A673 (cell line): ENCODE results near the gene TCHP. TPM values are rescaled to one million over a fixed set of nuclear protein-coding genes. Genes with fewer than 3 reads are reported as not detected.

Experiments used
- BruUV-seq: library from RNA; stranded (reverse); fragments of 400-500 nt; replicated peaks from 2 replicates; lab custom pipeline; 2021; lab: Mats Ljungman, UMichigan
- CTCF ChIA-PET: fragments of 300-600 bp; sonication (Branson Sonifier 250); formaldehyde crosslinking; loops from one replicate; lab custom pipeline; 2022; ENCODE audit warnings: antibody characterized with exemption; lab: Charles Lee
- POLR2A ChIA-PET: fragments of 300-600 bp; sonication (Branson Sonifier 250); formaldehyde crosslinking; loops from one replicate; lab custom pipeline; 2022; ENCODE audit warnings: antibody characterized with exemption; ENCODE audit not compliant: low non-redundant PET; lab: Charles Lee
- DNase-seq: peaks from one replicate; pipeline ENCODE4 v3.0.0-alpha.2; 2015; ENCODE audit warnings: low spot score
- H3K27ac ChIP-seq: fragments of 200-600 bp; sonication (generic); 2 replicates; pipeline ENCODE4 v1.5.1; 2016; ENCODE audit warnings: mixed run types, low read depth, mild to moderate bottlenecking, mixed read lengths, antibody characterized with exemption, low read length; ENCODE audit not compliant: poor library complexity, severe bottlenecking
- H3K27me3 ChIP-seq: fragments of 200-600 bp; sonication (generic); replicated peaks from 2 replicates; pipeline ENCODE4 v1.6.1; 2017; ENCODE audit warnings: mixed run types, low read depth, mild to moderate bottlenecking, mixed read lengths, antibody characterized with exemption, low read length; ENCODE audit not compliant: insufficient read depth, poor library complexity
- H3K36me3 ChIP-seq: fragments of 200-600 bp; sonication (generic); 2 replicates; pipeline ENCODE4 v1.6.1; 2016; ENCODE audit warnings: mixed run types, mild to moderate bottlenecking, mixed read lengths, antibody characterized with exemption, low read length; ENCODE audit not compliant: insufficient read depth, poor library complexity, severe bottlenecking
- H3K4me1 ChIP-seq: fragments of 200-600 bp; sonication (generic); 2 replicates; pipeline ENCODE4 v1.6.1; 2017; ENCODE audit warnings: mixed run types, mild to moderate bottlenecking, mixed read lengths, antibody characterized with exemption, low read length; ENCODE audit not compliant: insufficient read depth, poor library complexity, severe bottlenecking
- H3K4me3 ChIP-seq: fragments of 200-600 bp; sonication (generic); 2 replicates; pipeline ENCODE4 v1.5.1; 2016; ENCODE audit warnings: low read depth, mixed run types, mild to moderate bottlenecking, mixed read lengths, low read length; ENCODE audit not compliant: poor library complexity, severe bottlenecking
- H3K9me3 ChIP-seq: fragments of 200-600 bp; sonication (generic); 2 replicates; pipeline ENCODE4 v1.6.1; 2016; ENCODE audit warnings: mixed run types, low read depth, mild to moderate bottlenecking, mixed read lengths, antibody characterized with exemption, low read length; ENCODE audit not compliant: poor library complexity, severe bottlenecking
- EZH2 ChIP-seq: fragments of 200-600 bp; sonication (generic); IDR thresholded peaks from 2 replicates; pipeline ENCODE4 v1.6.1; 2017; ENCODE audit warnings: borderline replicate concordance, low read depth, mild to moderate bottlenecking, mixed read lengths, antibody characterized with exemption, low read length; ENCODE audit not compliant: poor library complexity, severe bottlenecking
- intact Hi-C: fragments of 100-400 bp; cut with micrococcal nuclease; formaldehyde crosslinking; loops from one replicate; pipeline ENCODE4 v1.10.0; 2022; ENCODE audit not compliant: unreplicated experiment
- total RNA-seq: library from RNA; stranded (reverse); gene quantifications from 2 replicates; pipeline ENCODE4 v1.2.3, GENCODE V29; 2021
- TF ChIP-seq, protein P1 (sequence below): fragments of 300-800, 200-600 bp; sonication (generic); conservative IDR thresholded peaks from 2 replicates; pipeline ENCODE4 v1.5.1; 2017; ENCODE audit warnings: low read depth, mild to moderate bottlenecking, antibody characterized with exemption, low read length, moderate library complexity, mixed read lengths

Gene TCHP
- total RNA-seq, 1 experiment from 2014 or later = 40.4 TPM

- H3K27ac ChIP-seq = no peak overlapping the region
- TF ChIP-seq, protein P1, sequence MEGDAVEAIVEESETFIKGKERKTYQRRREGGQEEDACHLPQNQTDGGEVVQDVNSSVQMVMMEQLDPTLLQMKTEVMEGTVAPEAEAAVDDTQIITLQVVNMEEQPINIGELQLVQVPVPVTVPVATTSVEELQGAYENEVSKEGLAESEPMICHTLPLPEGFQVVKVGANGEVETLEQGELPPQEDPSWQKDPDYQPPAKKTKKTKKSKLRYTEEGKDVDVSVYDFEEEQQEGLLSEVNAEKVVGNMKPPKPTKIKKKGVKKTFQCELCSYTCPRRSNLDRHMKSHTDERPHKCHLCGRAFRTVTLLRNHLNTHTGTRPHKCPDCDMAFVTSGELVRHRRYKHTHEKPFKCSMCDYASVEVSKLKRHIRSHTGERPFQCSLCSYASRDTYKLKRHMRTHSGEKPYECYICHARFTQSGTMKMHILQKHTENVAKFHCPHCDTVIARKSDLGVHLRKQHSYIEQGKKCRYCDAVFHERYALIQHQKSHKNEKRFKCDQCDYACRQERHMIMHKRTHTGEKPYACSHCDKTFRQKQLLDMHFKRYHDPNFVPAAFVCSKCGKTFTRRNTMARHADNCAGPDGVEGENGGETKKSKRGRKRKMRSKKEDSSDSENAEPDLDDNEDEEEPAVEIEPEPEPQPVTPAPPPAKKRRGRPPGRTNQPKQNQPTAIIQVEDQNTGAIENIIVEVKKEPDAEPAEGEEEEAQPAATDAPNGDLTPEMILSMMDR = no peak
- TF ChIP-seq EZH2 = no peak
- intact Hi-C loops = no loop called here
- no peak for DNase-seq
- H3K9me3 ChIP-seq = no peaks in the 10 kb centered on the region
- CTCF ChIA-PET = interaction anchor here (0.7 kb wide), 1 partner anchor 17 kb away, joined by 3 read pairs; no protein-coding TSS in a partner anchor
- H3K4me3 ChIP-seq = no peak overlapping the region
- H3K27me3 ChIP-seq = no peaks in the 10 kb centered on the region
- POLR2A ChIA-PET = no interaction called here
- no TSS peak for BruUV-seq
- H3K36me3 ChIP-seq = no peaks in the 10 kb centered on the region
- no peaks in the 10 kb centered on the region for H3K4me1 ChIP-seq
Observed at GRCh38 chr12:109871668-109872314, 28.3 kb upstream of the TCHP start.

- Histone ChIP-seq H3K27me3 (no peaks in the 10 kb centered on the region), H3K9me3 (no peaks in the 10 kb centered on the region), H3K27ac (no peak overlapping the region), H3K4me3 (no peak overlapping the region), H3K36me3 (no peaks in the 10 kb centered on the region), H3K4me1 (no peaks in the 10 kb centered on the region)
- intact Hi-C loops = no loop called here
- POLR2A ChIA-PET = no interaction called here
- no peak for DNase-seq
- CTCF ChIA-PET = no interaction called here
- TF ChIP-seq, protein P1 = no peak
- TF ChIP-seq EZH2 = no peak
- no TSS peak for BruUV-seq
Observed at GRCh38 chr12:109873653-109874052, 26.4 kb upstream of the TCHP start.

- intact Hi-C loops = no loop called here
- Histone ChIP-seq H3K27ac (no peak overlapping the region), H3K36me3 (no peaks in the 10 kb centered on the region), H3K9me3 (no peaks in the 10 kb centered on the region), H3K4me1 (peaks cover 5% of the 10 kb centered on the region), H3K4me3 (no peak overlapping the region), H3K27me3 (no peaks in the 10 kb centered on the region)
- TF ChIP-seq, protein P1 = no peak
- no peak for TF ChIP-seq EZH2
- CTCF ChIA-PET = no interaction called here
- POLR2A ChIA-PET = no interaction called here
- BruUV-seq = no TSS peak
- DNase-seq = no peak
Observed at GRCh38 chr12:109875572-109876131, 24.4 kb upstream of the TCHP start.
